ENCODE results near the gene NT5C1A. TPM values are rescaled to one million over a fixed set of nuclear protein-coding genes. Genes with fewer than 3 reads are reported as not detected.

NT5C1A gene
- total RNA-seq, 1 experiment from 2014 or later, result not detected

- no peaks in the 10 kb centered on the region for H3K9me3 ChIP-seq (ENCODE audit: low read depth, low read length, poor library complexity, severe bottlenecking)
- no peak overlapping the region for H3K27ac ChIP-seq (ENCODE audit: low read depth, low read length, poor library complexity, severe bottlenecking)
- no peak overlapping the region for H3K4me3 ChIP-seq (ENCODE audit: low read depth, low read length, poor library complexity, severe bottlenecking)
- H3K27me3 ChIP-seq (replicated peaks; ENCODE audit: insufficient read depth, low read depth, low read length, poor library complexity), result peaks cover 4% of the 10 kb centered on the region
- no peaks in the 10 kb centered on the region for H3K4me1 ChIP-seq (ENCODE audit: insufficient read depth, low read length, poor library complexity, severe bottlenecking)
- DNase-seq (ENCODE audit: low spot score), result no peak
- ChIA-PET CTCF (no interaction called here), POLR2A (ENCODE audit: low non-redundant PET) (no interaction called here)
- no peaks in the 10 kb centered on the region for H3K36me3 ChIP-seq (ENCODE audit: insufficient read depth, low read length, poor library complexity, severe bottlenecking)
- intact Hi-C loops (cut with micrococcal nuclease; ENCODE audit: unreplicated experiment), result loop anchor here (10.0 kb wide), 1 partner anchor 623 kb away; no protein-coding TSS in a partner anchor
- BruUV-seq (replicated peaks), result no TSS peak
- no peak for TF ChIP-seq EZH2 (IDR thresholded peaks at IDR 0.05; ENCODE audit: borderline replicate concordance, low read depth, low read length, poor library complexity, severe bottlenecking)
- TF ChIP-seq CTCF (conservative IDR thresholded peaks at IDR 0.05; ENCODE audit: low read depth, low read length), result no peak
Measured at GRCh38 chr1:39717809-39718208, 45.9 kb upstream of the NT5C1A start.

GRCh38 chr1:39713557-39713956 is 41.6 kb upstream of the NT5C1A start:
- Histone ChIP-seq H3K27me3 (replicated peaks; ENCODE audit: insufficient read depth, low read depth, low read length, poor library complexity) (peaks cover 4% of the 10 kb centered on the region), H3K27ac (ENCODE audit: low read depth, low read length, poor library complexity, severe bottlenecking) (no peak overlapping the region), H3K4me1 (ENCODE audit: insufficient read depth, low read length, poor library complexity, severe bottlenecking) (no peaks in the 10 kb centered on the region), H3K4me3 (ENCODE audit: low read depth, low read length, poor library complexity, severe bottlenecking) (no peak overlapping the region), H3K36me3 (ENCODE audit: insufficient read depth, low read length, poor library complexity, severe bottlenecking) (no peaks in the 10 kb centered on the region), H3K9me3 (ENCODE audit: low read depth, low read length, poor library complexity, severe bottlenecking) (no peaks in the 10 kb centered on the region)
- BruUV-seq (replicated peaks), result no TSS peak
- CTCF ChIA-PET, result interaction anchor here (0.5 kb wide), 1 partner anchor 44 kb away, joined by 3 read pairs; no protein-coding TSS in a partner anchor
- intact Hi-C loops (cut with micrococcal nuclease; ENCODE audit: unreplicated experiment), result loop anchor here (10.0 kb wide), 1 partner anchor 619 kb away; no protein-coding TSS in a partner anchor
- POLR2A ChIA-PET (ENCODE audit: low non-redundant PET), result no interaction called here
- no peak for DNase-seq (ENCODE audit: low spot score)
- TF ChIP-seq CTCF (conservative IDR thresholded peaks at IDR 0.05; ENCODE audit: low read depth, low read length) (no peak), EZH2 (IDR thresholded peaks at IDR 0.05; ENCODE audit: borderline replicate concordance, low read depth, low read length, poor library complexity, severe bottlenecking) (no peak)

GRCh38 chr1:39711966-39712340 is 40.0 kb upstream of the NT5C1A start:
- Histone ChIP-seq H3K27me3 (replicated peaks; ENCODE audit: insufficient read depth, low read depth, low read length, poor library complexity) (no peaks in the 10 kb centered on the region), H3K4me1 (ENCODE audit: insufficient read depth, low read length, poor library complexity, severe bottlenecking) (no peaks in the 10 kb centered on the region), H3K4me3 (ENCODE audit: low read depth, low read length, poor library complexity, severe bottlenecking) (no peak overlapping the region), H3K9me3 (ENCODE audit: low read depth, low read length, poor library complexity, severe bottlenecking) (no peaks in the 10 kb centered on the region), H3K36me3 (ENCODE audit: insufficient read depth, low read length, poor library complexity, severe bottlenecking) (no peaks in the 10 kb centered on the region), H3K27ac (ENCODE audit: low read depth, low read length, poor library complexity, severe bottlenecking) (no peak overlapping the region)
- intact Hi-C loops (cut with micrococcal nuclease; ENCODE audit: unreplicated experiment), result loop anchor here (10.0 kb wide), 1 partner anchor 617 kb away; no protein-coding TSS in a partner anchor
- TF ChIP-seq EZH2 (IDR thresholded peaks at IDR 0.05; ENCODE audit: borderline replicate concordance, low read depth, low read length, poor library complexity, severe bottlenecking), result no peak
- no peak for TF ChIP-seq CTCF (conservative IDR thresholded peaks at IDR 0.05; ENCODE audit: low read depth, low read length)
- ChIA-PET CTCF (no interaction called here), POLR2A (ENCODE audit: low non-redundant PET) (no interaction called here)
- DNase-seq (ENCODE audit: low spot score), result no peak
- no TSS peak for BruUV-seq (replicated peaks)

All from A673 (cell line).